ENCODE measurements around the gene CHURC1.

Gene CHURC1

GRCh38 chr14:64958743-64959142, 44.5 kb downstream of the CHURC1 start:
- peaks cover 21% of the 10 kb centered on the region; the same call in 1 of the 2 replicates for H4K20me1 ChIP-seq (ENCODE audit: insufficient read depth, low read length)
- no peak overlapping the region for H3K4me3 ChIP-seq (ENCODE audit: low read depth in 1 of 2, low read length in 2 of 2)
- H2AFZ ChIP-seq (ENCODE audit: low read depth, low read length): no peak overlapping the region
- TF ChIP-seq CTCF (IDR thresholded peaks at IDR 0.05; ENCODE audit: borderline replicate concordance, extremely low read depth, low read length, poor library complexity, severe bottlenecking): no peak
- no peak for TF ChIP-seq EZH2 (IDR thresholded peaks at IDR 0.05; ENCODE audit: borderline replicate concordance, low read depth, low read length, severe bottlenecking)
- H3K4me2 ChIP-seq (ENCODE audit: insufficient read depth, low read length): no peak overlapping the region
- H3K36me3 ChIP-seq (ENCODE audit: insufficient read depth, low read length): peaks cover 19% of the 10 kb centered on the region
- H3K27me3 ChIP-seq (ENCODE audit: insufficient read depth, low read length, poor library complexity): no peaks in the 10 kb centered on the region
- no peak overlapping the region for H3K9ac ChIP-seq (ENCODE audit: low read depth, low read length)
- H3K79me2 ChIP-seq (ENCODE audit: insufficient read depth, low read length): no peaks in the 10 kb centered on the region
- no peaks in the 10 kb centered on the region for H3K9me3 ChIP-seq (ENCODE audit: insufficient read depth, low read length, severe bottlenecking)
- DNase-seq (no peak), ATAC-seq (ENCODE audit: insufficient read depth, low read depth) (no peak)
- H3K27ac ChIP-seq (ENCODE audit: low read length): no peak overlapping the region
- no peaks in the 10 kb centered on the region for H3K4me1 ChIP-seq (ENCODE audit: insufficient read depth, low read length)

- Histone ChIP-seq H3K36me3 (ENCODE audit: insufficient read depth, low read length) (peaks cover 11% of the 10 kb centered on the region), H2AFZ (ENCODE audit: low read depth, low read length) (no peak overlapping the region), H3K27ac (ENCODE audit: low read length) (no peak overlapping the region), H3K79me2 (ENCODE audit: insufficient read depth, low read length) (no peaks in the 10 kb centered on the region), H4K20me1 (ENCODE audit: insufficient read depth, low read length) (peaks cover 21% of the 10 kb centered on the region; the same call in 1 of the 2 replicates), H3K27me3 (ENCODE audit: insufficient read depth, low read length, poor library complexity) (no peaks in the 10 kb centered on the region), H3K4me3 (ENCODE audit: low read depth in 1 of 2, low read length in 2 of 2) (no peak overlapping the region), H3K9ac (ENCODE audit: low read depth, low read length) (no peak overlapping the region), H3K9me3 (ENCODE audit: insufficient read depth, low read length, severe bottlenecking) (no peaks in the 10 kb centered on the region), H3K4me1 (ENCODE audit: insufficient read depth, low read length) (no peaks in the 10 kb centered on the region), H3K4me2 (ENCODE audit: insufficient read depth, low read length) (no peak overlapping the region)
- ATAC-seq (ENCODE audit: insufficient read depth, low read depth) (peak; percentile 28; the same call in 1 of the 3 replicates), DNase-seq (no peak)
- TF ChIP-seq EZH2 (IDR thresholded peaks at IDR 0.05; ENCODE audit: borderline replicate concordance, low read depth, low read length, severe bottlenecking) (no peak), CTCF (IDR thresholded peaks at IDR 0.05; ENCODE audit: borderline replicate concordance, extremely low read depth, low read length, poor library complexity, severe bottlenecking) (peak; percentile 21)
Observed at GRCh38 chr14:64960762-64961276, 46.6 kb downstream of the CHURC1 start.

GRCh38 chr14:64963611-64964010, 49.4 kb downstream of the CHURC1 start:
- peaks cover 7% of the 10 kb centered on the region; the same call in 1 of the 2 replicates for H3K36me3 ChIP-seq (ENCODE audit: insufficient read depth, low read length)
- no peaks in the 10 kb centered on the region for H3K79me2 ChIP-seq (ENCODE audit: insufficient read depth, low read length)
- no peaks in the 10 kb centered on the region for H3K27me3 ChIP-seq (ENCODE audit: insufficient read depth, low read length, poor library complexity)
- peaks cover 20% of the 10 kb centered on the region; the same call in 1 of the 2 replicates for H4K20me1 ChIP-seq (ENCODE audit: insufficient read depth, low read length)
- H3K27ac ChIP-seq (ENCODE audit: low read length): no peak overlapping the region
- H3K4me2 ChIP-seq (ENCODE audit: insufficient read depth, low read length): no peak overlapping the region
- H3K4me1 ChIP-seq (ENCODE audit: insufficient read depth, low read length): 0 out of 2 replicates have a peak, but pooled peaks cover under 1% of the 10 kb centered on the region
- TF ChIP-seq EZH2 (IDR thresholded peaks at IDR 0.05; ENCODE audit: borderline replicate concordance, low read depth, low read length, severe bottlenecking) (no peak), CTCF (IDR thresholded peaks at IDR 0.05; ENCODE audit: borderline replicate concordance, extremely low read depth, low read length, poor library complexity, severe bottlenecking) (peak; percentile 21)
- ATAC-seq (ENCODE audit: insufficient read depth, low read depth) (no peak), DNase-seq (no peak)
- no peak overlapping the region for H3K4me3 ChIP-seq (ENCODE audit: low read depth in 1 of 2, low read length in 2 of 2)
- no peak overlapping the region for H2AFZ ChIP-seq (ENCODE audit: low read depth, low read length)
- no peaks in the 10 kb centered on the region for H3K9me3 ChIP-seq (ENCODE audit: insufficient read depth, low read length, severe bottlenecking)
- H3K9ac ChIP-seq (ENCODE audit: low read depth, low read length): no peak overlapping the region
